GM21723 (cell line): Measurements from ENCODE around the gene NEK8.
A peak's percentile ranks its signal among the peaks of the same experiment; 100 is the strongest.
"Not testable (repeated sequence)": the region's sequence is repeated elsewhere in the genome, so short reads cannot be mapped to it uniquely, and the experiment has no call there.

Source experiments
- ATAC-seq: cut with Tn5 transposase; IDR thresholded peaks from one replicate; pipeline ENCODE4 v1.9.1; 2021; ENCODE audit warnings: mild to moderate bottlenecking, moderate library complexity; ENCODE audit not compliant: unreplicated experiment

The NEK8 gene

DNA sequence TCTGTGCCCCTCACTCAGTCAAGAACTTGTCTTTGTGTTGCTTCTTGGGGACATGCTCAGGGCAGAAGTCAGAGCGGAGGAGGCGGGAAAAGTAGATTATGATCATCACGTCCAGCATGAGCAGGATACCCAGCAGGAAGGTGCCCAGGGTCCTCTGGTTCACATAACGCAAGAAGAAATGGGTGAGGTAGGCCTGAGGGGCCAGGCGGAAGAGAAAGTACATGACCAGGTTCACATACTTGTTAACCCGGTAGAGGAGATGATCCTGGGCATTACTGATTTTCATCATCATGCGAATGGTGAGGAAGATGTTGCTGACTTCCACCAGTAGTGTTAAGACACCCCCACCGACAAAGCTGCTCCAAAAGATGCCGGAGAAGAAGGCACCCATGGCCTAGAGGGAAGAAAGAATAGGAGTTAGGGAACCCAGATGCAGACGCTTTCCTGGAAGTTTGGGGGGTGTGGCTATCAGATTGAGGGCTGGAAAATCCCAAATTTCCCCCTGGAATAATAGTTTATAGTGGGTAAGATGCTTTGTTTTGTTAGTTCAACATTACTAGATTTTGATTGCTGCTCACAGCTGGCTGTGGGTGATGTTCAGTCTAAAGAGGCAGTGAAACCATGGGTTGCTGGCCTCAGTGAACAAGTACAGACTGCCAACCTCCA is 4.0 kb upstream of the NEK8 start:
- ATAC-seq: no peak

DNA sequence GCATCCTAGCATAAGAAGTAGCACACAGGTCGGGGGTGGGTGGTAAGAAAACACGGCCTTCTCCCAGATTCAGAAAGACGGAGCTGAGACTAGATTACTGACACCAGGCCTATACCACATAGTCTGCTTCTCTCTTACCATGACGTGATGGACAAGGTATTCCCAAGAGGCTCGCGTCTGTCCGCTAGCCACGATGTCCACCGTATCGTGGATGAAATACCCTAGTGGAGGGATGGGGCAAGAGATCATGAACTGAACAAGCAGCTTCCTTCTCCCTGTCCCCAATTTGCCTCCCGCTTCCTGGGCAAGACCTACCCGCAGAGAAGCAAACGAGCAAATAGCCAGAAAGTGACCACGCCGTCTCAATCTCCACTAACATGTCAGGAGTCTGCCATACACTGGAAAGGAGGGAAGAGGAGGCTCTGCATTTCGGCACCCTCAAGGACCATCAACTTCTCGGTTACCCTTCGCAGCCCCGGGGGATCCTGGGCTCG is 3.4 kb upstream of the NEK8 start:
- no peak for ATAC-seq

DNA sequence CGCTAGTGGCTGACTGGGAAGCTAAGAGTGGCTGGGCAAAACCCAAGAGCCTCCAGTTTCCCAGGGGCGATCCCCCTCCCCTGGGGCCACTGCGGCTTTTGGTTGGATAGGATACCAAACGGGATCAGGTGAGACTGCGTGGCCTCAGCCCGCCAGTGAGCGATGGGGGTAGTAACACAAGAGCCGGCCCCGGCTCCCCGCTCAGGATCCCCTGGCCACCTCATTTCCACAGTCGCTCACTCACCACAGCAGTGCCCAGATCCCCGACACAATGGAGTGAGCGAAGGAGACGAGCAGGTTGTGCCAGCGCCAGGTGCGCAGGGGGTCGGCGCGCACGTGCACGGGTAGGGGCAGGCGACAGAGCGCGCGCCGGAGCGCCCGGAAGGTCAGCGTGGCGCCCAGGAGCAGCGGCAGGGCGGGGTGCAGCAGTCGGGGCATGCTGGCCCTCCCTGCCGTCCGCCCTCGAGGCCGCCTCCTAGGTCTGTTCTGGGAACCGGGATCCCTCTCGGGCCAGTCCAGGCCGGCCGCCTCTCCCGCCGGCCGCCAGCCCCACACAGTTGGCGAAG is 2.8 kb upstream of the NEK8 start:
- no peak for ATAC-seq

DNA sequence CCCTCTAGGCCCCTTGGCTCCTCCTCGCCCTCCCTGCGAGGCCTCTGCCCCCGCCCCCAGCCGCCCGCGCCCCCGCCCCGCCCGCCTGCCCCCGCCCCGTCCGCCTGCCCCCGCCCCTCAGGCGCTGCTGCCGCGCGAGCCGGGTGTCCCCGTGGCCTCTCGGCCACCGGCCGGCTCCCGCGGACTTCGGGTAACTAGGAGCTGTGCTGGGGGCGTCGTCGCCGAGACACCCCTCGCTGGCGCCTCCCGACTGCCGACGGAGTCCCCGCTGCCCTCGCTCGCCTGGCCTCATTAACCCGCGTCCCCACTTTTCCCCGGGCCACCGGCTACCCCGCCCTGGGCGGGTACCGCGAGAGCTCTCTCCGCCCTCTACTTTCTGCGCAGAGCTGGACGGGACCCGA is 2.4 kb upstream of the NEK8 start, which contains the start of gene TLCD1:
TSS of gene TLCD1 (minus strand) at position 8 of the 401 bp plus-strand sequence. CDS start 136 bp downstream, outside the sequence.
- no peak for ATAC-seq

DNA sequence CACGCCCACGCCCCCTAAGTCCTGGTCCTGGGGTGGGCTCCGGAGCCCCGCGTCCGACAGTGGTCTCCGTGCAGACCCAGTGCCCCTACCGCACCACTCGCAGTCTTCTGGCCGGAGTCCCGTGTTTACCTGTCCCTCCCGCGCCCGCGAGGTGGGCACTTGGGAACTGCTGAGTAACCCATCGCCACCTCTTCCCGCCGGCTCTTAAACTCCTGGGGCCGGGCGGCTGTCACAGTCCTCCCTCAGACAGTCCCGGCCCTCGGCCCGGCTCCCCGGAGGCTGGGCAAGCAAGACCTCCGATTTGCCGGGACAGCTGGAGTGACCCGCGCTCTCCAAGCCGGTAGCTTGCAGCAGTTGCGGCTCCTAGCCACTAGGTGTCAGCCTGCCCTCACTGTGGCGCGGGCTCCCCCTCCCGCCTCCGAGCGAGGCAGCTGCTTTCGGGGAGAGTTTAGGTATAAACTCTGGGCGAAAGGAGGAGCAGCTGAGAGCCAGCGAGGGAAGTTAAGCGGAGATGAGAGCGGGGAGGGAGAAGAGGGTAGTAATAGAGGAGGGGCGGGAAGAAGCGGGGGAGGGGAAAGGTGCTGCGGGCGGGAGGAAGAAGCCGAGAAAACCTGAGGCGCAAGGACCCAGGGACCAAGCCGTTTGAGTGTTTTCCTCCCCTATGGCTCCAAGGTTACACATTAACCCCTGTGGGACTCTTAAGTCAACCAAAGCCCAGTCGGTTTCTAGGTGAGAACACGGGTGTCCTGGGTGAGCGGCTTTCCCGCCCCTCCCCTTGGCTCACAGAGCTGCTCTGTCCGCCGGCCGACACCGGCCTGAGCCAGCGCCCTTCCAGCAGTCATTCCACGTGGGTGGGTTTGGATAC is 1.7 kb upstream of the NEK8 start:
- ATAC-seq: peak; percentile 29

DNA sequence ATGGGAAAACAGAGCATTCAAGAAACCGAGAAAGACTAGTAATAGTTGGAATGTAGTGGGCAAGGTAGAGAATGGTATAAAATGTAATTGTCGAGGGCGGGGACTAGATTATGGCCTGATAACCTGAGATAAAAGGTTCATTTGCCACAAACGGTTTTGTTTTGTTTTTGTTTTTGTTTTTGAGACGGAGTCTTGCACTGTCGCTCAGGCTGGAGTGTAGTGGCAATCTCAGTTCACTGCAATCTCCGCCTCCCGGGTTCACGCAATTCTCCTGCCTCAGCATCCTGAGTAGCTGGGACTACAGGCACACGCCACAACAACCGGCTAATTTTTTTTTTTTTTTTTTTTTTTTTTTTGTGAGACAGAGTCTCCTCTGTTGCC is 1.4 kb downstream of the NEK8 start:
- ATAC-seq: no peak

DNA sequence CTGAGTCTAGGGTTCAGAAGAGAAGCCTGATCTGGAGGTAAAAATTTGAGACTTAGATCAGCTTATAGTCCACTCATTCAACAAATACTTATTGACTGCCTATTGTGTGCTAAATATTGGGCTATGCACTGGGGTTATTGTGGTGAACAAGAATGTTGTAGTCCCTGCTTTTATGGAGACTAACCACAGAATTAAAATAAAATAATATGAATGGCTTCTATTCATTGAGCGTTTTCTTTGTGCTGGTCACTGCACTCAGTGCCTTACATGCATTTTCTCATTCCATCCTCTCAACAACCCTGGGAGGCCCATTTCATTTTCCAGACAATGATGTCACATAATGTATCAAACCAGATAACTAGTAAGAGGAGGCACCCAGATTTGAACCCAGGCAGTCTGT is 4.8 kb downstream of the NEK8 start:
- ATAC-seq: no peak

DNA sequence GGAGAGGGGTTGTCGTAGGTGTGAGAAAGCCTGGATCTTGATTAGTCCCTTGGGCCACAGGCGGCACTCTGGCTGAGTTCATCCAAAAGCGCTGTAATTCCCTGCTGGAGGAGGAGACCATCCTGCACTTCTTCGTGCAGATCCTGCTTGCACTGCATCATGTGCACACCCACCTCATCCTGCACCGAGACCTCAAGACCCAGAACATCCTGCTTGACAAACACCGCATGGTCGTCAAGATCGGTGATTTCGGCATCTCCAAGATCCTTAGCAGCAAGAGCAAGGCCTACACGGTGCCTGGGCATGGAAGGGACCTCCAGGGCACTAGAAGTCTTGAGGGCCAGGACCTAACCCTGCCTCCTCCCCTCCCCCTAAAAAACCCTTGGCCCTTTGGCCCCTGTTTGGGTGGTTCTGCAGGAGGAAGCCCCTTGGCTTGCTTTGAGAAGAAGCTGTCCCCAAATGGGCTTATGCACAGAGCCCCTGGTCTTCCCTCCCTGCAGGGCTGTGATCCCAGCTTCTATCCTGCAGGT is 6.2 kb downstream of the NEK8 start:
- no peak for ATAC-seq

DNA sequence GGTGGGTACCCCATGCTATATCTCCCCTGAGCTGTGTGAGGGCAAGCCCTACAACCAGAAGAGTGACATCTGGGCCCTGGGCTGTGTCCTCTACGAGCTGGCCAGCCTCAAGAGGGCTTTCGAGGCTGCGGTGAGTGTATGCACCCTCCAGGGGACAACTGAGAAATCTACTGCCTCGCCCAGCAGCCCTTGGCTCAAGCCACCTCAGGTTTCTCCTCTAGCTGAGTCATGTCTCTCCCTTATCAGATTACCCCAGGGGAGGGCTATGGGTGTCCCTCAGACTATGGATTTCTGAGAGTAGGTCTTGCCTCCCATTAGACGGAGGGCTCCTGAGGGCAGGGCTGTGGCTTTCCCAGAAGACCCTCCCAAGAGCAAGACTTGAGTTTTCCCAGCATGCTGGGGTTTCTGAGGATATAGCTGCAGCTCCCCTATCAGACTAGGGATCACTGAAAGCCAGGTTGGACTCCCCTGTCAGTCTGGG is 6.7 kb downstream of the NEK8 start:
- ATAC-seq: no peak

DNA sequence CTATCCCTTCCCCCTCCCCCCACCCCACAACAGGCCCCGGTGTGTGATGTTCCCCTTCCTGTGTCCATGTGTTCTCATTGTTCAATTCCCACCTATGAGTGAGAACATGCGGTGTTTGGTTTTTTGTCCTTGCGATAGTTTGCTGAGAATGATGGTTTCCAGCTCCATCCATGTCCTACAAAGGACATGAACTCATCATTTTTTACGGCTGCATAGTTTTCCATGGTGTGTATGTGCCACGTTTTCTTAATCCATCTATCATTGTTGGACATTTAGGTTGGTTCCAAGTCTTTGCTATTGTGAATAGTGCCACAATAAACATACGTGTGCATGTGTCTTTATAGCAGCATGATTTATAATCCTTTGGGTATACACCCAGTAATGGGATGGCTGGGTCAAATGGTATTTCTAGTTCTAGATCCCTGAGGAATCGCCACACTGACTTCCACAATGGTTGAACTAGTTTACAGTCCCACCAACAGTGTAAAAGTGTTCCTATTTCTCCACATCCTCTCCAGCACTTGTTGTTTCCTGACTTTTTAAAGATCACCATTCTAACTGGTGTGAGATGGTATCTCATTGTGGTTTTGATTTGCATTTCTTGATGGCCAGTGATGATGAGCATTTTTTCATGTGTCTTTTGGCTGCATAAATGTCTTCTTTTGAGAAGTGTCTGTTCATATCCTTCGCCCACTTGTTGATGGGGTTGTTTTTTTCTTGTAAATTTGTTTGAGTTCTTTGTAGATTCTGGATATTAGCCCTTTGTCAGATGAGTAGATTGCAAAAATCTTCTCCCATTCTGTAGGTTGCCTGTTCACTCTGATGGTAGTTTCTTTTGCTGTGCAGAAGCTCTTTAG is 7.6 kb downstream of the NEK8 start:
- ATAC-seq: not testable (repeated sequence)

DNA sequence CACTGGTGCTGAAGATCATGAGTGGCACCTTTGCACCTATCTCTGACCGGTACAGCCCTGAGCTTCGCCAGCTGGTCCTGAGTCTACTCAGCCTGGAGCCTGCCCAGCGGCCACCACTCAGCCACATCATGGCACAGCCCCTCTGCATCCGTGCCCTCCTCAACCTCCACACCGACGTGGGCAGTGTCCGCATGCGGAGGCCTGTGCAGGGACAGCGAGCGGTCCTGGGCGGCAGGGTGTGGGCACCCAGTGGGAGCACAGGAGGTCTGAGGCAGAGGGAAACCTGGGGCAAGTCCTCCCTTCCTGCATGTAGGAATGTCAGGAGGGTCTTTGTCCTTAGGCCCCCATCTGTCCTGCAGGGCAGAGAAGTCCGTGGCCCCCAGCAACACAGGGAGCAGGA is 8.7 kb downstream of the NEK8 start:
- no peak for ATAC-seq

DNA sequence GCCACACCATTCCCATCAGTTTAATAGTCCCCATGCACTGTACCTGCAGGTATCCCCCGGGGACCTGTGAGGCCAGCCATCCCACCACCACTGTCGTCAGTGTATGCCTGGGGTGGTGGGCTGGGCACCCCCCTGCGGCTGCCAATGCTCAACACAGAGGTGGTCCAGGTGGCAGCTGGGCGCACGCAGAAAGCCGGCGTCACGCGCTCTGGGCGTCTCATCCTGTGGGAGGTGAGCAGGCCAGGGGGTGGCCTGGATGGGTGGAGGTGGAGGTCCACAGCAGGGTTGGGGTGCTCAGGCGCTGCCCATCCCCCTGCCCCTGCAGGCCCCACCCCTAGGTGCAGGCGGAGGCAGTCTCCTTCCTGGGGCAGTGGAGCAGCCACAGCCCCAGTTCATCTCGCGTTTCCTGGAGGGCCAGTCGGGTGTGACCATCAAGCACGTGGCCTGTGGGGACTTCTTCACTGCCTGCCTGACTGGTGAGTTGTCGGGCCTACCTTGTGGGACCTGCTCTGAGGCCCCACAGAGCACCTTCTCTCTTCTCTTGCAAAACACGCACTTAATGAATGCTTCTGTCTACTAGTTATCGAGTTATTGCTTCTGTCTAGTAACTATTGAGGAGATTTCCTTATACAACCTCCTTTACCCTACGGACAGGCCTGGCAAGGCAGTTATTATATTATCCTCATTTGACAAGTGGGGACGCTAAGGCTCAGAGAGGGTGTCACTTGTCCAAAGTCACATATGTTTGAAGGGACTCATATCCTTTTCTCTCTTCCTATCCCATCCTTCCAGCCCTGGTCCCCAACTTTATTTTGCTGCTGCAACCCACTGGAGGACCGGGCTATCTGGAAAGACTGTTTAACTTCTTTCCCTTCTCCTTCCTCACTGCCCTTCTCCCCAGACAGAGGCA is 9.4 kb downstream of the NEK8 start:
- peak; percentile 73 for ATAC-seq

DNA sequence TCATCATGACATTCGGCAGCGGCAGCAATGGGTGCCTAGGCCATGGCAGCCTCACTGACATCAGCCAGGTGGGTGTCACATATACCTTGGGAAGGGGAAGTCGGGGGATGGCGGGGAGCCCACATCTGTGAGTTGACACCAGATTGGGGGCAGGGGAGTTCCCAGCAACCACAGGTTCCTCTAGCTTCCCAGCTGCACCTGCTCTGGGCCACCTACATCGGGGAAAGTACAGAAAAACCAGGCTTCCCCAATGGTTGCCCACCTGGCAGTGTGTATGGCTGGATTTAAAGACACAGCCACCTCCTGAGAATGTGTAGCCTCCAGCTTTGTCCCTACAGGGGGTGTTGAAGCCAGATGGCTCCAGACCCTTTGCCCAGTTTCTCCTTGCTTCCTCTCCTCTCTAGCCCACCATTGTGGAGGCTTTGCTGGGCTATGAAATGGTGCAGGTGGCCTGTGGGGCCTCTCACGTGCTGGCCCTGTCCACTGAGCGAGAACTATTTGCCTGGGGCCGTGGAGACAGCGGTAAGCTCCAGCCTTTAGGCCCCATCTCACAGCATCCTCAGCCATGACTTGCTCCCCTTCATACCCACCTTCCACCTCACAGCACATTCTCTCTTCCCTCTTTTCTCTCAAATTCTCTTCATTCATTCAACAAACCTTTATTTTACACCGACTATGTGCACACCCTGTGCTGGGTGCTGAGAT is 10.2 kb downstream of the NEK8 start:
- peak; percentile 29 for ATAC-seq

DNA sequence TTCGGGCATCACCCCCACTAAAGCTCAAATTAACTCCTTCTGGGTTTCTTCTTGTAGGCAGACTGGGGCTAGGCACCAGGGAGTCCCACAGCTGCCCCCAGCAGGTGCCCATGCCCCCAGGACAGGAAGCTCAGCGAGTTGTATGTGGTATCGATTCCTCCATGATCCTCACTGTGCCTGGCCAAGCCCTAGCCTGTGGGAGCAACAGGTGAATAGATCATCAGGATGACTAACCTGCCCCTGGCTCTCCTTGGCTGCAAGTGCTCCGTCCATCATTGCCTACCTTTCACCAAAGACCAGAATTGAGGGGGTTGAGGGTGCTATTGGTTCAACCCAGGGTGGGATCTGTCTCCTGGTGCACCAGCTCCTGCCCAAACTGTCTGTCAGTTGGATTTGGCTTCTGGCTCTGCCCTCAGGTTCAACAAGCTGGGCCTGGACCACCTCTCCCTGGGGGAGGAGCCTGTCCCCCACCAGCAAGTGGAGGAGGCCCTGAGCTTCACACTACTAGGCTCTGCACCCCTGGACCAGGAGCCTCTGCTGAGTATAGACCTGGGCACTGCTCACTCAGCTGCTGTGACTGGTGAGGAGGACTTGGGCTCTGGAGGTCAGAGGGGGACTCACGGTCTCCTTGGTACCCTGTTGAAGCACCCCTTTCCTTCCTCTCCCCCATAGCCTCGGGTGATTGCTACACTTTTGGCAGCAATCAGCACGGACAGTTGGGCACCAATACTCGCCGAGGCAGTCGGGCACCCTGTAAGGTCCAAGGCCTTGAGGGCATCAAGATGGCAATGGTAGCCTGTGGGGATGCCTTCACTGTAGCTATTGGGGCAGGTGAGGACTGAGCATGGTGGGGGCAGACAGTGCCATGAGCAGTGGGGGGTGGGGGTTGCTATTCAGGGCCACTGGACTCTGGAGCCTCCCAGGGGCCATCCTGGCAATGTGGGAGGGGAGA is 12.1 kb downstream of the NEK8 start:
- ATAC-seq: no peak

DNA sequence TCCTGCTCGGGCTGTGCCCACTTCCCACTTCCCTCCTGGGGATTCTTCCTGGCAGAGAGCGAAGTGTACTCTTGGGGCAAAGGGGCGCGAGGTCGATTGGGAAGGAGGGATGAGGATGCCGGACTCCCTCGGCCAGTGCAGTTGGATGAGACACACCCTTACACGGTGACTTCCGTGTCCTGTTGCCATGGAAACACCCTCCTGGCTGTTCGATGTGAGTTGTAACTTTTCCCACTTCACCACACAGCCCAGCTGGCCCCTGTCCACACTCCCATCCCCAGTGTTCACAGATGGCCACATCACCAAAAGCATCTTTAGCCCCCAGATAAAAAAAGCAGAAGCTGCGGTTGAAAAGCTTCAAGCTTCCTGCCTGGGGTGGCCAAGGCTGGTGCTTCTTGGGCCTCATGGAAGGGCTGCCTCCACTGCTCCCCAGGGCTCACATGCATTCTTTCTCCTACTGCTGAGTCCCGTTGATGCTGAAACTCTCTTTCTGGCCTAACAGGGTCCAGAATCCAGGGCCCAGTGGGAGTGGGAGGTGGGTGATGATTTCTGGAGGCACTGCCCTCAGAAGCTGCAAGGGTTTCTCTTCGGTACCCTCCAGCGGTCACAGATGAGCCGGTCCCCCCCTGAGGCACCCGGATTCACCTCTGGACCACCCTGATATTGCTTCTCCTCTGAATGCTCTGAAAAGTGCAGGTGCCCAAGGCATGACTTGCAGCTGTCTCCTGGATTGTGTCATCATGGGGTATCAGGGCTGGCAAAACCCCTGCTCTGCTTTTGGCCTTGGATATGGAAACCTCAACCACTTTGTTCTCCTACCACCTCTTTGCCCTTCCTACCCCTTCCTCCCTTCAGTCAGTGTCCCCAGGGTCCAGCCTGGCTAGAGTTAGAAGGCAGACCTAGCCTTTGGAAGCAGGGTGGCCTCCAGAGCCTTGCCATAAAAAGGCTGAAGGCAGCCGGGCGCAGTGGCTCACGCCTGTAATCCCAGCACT is 13.1 kb downstream of the NEK8 start:
- no peak for ATAC-seq
